ENCODE results near the gene CCDC148. TPM values are rescaled to one million over a fixed set of nuclear protein-coding genes. Genes with fewer than 3 reads are reported as not detected.

The CCDC148 gene
- total RNA-seq, 4 donors from 2014 or later, result 0.55 to 1.6 TPM; not detected in 2

- no peak overlapping the region for H3K4me3 ChIP-seq (ENCODE audit: low read depth, poor library complexity, severe bottlenecking)
- TF ChIP-seq CTCF (IDR thresholded peaks at IDR 0.05) (no peak), POLR2A (IDR thresholded peaks at IDR 0.05) (no peak)
- no peak for DNase-seq (ENCODE audit: low spot score in 2 of 2)
- intact Hi-C loops (cut with DNase I; ENCODE audit: low total_unique reads), result no loop called here
- WGBS, 2 donors, result 79 to 81% methylated on average over 4 of the region's 4 CpGs
These were observed 322.5 kb downstream of the CCDC148 start for GRCh38 chr2:158134055-158134454.

- no peak for TF ChIP-seq POLR2A (IDR thresholded peaks at IDR 0.05)
- TF ChIP-seq CTCF (IDR thresholded peaks at IDR 0.05), result no peak
- no peak overlapping the region for H3K4me3 ChIP-seq (ENCODE audit: low read depth, poor library complexity, severe bottlenecking)
- 83 to 87% methylated on average over 7 of the region's 7 CpGs for WGBS, 2 donors
- DNase-seq (ENCODE audit: low spot score in 2 of 2), result no peak
- intact Hi-C loops (cut with DNase I; ENCODE audit: low total_unique reads), result no loop called here
These were observed 324.5 kb downstream of the CCDC148 start for GRCh38 chr2:158131919-158132566.

GRCh38 chr2:158131483-158131912 lies 325.1 kb downstream of the CCDC148 start:
- no peak for TF ChIP-seq CTCF (IDR thresholded peaks at IDR 0.05)
- no peak for TF ChIP-seq POLR2A (IDR thresholded peaks at IDR 0.05)
- intact Hi-C loops (cut with DNase I; ENCODE audit: low total_unique reads), result no loop called here
- no peak overlapping the region for H3K4me3 ChIP-seq (ENCODE audit: low read depth, poor library complexity, severe bottlenecking)
- no peak for DNase-seq (ENCODE audit: low spot score in 2 of 2)
- 91 to 94% methylated on average over 1 of the region's 1 CpG for WGBS, 2 donors

- intact Hi-C loops (cut with DNase I; ENCODE audit: low total_unique reads), result no loop called here
- no peak for TF ChIP-seq CTCF (IDR thresholded peaks at IDR 0.05)
- no peak for TF ChIP-seq POLR2A (IDR thresholded peaks at IDR 0.05)
- H3K4me3 ChIP-seq (ENCODE audit: low read depth, poor library complexity, severe bottlenecking), result no peak overlapping the region
- 87 to 92% methylated on average over 2 of the region's 2 CpGs for WGBS, 2 donors
- no peak for DNase-seq (ENCODE audit: low spot score in 2 of 2)
These were observed 325.6 kb downstream of the CCDC148 start for GRCh38 chr2:158130832-158131473.

GRCh38 chr2:158129037-158129436 lies 327.5 kb downstream of the CCDC148 start:
- intact Hi-C loops (cut with DNase I; ENCODE audit: low total_unique reads), result no loop called here
- WGBS, 2 donors, result 72 to 74% methylated on average over 5 of the region's 5 CpGs
- DNase-seq (ENCODE audit: low spot score in 2 of 2), result no peak
- no peak overlapping the region for H3K4me3 ChIP-seq (ENCODE audit: low read depth, poor library complexity, severe bottlenecking)
- TF ChIP-seq POLR2A (IDR thresholded peaks at IDR 0.05) (no peak), CTCF (IDR thresholded peaks at IDR 0.05) (no peak)
